ENCODE data around the gene PTK6.

Gene PTK6

GRCh38 chr20:63568986-63569949 is 32.1 kb upstream of the PTK6 start:
- ChIA-PET POLR2A (no interaction called here), CTCF (interaction anchor here (2.0 to 2.4 kb wide), 3 partner anchors 12 to 31 kb away, joined by 5 to 9 read pairs (median 7); partner anchors contain the start of gene PTK6)
- no peak for TF ChIP-seq CTCF (IDR thresholded peaks at IDR 0.05; ENCODE audit: control extremely low read depth, extremely low read depth, low read depth, missing control alignments)
- DNase-seq (ENCODE audit: extremely low spot score) = no peak

GRCh38 chr20:63568170-63568981 is 31.2 kb upstream of the PTK6 start:
- POLR2A ChIA-PET = interaction anchor here (0.5 to 0.7 kb wide), 2 partner anchors 48 to 71 kb away, joined by 3 read pairs; no protein-coding TSS in a partner anchor
- CTCF ChIA-PET = interaction anchor here (1.3 to 2.4 kb wide), 4 partner anchors 13 to 31 kb away, joined by 3 to 9 read pairs (median 6); partner anchors contain the start of gene PTK6
- no peak for TF ChIP-seq CTCF (IDR thresholded peaks at IDR 0.05; ENCODE audit: control extremely low read depth, extremely low read depth, low read depth, missing control alignments)
- DNase-seq (ENCODE audit: extremely low spot score) = no peak

- DNase-seq (ENCODE audit: extremely low spot score) = peak; percentile 69
Measured at GRCh38 chr20:63567386-63568169, 30.4 kb upstream of the PTK6 start.

GRCh38 chr20:63567136-63567385 is 29.9 kb upstream of the PTK6 start:
- ChIA-PET POLR2A (no interaction called here), CTCF (interaction anchor here (0.9 to 2.4 kb wide), 8 partner anchors 13 to 29 kb away, joined by 3 to 9 read pairs (median 4); partner anchors contain the start of genes FNDC11 and PTK6)
- no peak for DNase-seq (ENCODE audit: extremely low spot score)
- TF ChIP-seq CTCF (IDR thresholded peaks at IDR 0.05; ENCODE audit: control extremely low read depth, extremely low read depth, low read depth, missing control alignments) = no peak

More at GRCh38 chr20:63567386-63568169, 30.4 kb upstream of the PTK6 start:
- ChIA-PET CTCF (interaction anchor here (0.9 to 2.4 kb wide), 8 partner anchors 13 to 30 kb away, joined by 3 to 9 read pairs (median 4); partner anchors contain the start of genes FNDC11 and PTK6), POLR2A (interaction anchor here (0.5 to 0.7 kb wide), 2 partner anchors 47 to 72 kb away, joined by 3 read pairs; no protein-coding TSS in a partner anchor)
- no peak for TF ChIP-seq CTCF (IDR thresholded peaks at IDR 0.05; ENCODE audit: control extremely low read depth, extremely low read depth, low read depth, missing control alignments)

GRCh38 chr20:63566395-63567135 is 29.4 kb upstream of the PTK6 start:
- no peak for DNase-seq (ENCODE audit: extremely low spot score)
- ChIA-PET POLR2A (no interaction called here), CTCF (interaction anchor here (1.2 to 2.4 kb wide), 6 partner anchors 12 to 28 kb away, joined by 3 to 8 read pairs (median 4); partner anchors contain the start of genes FNDC11 and PTK6)
- no peak for TF ChIP-seq CTCF (IDR thresholded peaks at IDR 0.05; ENCODE audit: control extremely low read depth, extremely low read depth, low read depth, missing control alignments)

Measured in GM10248 (cell line).